IPS DF 4.7 (cell line): ENCODE data around the gene ENHO.

Experiments
- DNase-seq: peaks from one replicate; pipeline ENCODE4 v3.0.0-alpha.2; 2013; ENCODE audit warnings: low spot score; ENCODE audit errors: extremely low read depth

Gene ENHO

DNA sequence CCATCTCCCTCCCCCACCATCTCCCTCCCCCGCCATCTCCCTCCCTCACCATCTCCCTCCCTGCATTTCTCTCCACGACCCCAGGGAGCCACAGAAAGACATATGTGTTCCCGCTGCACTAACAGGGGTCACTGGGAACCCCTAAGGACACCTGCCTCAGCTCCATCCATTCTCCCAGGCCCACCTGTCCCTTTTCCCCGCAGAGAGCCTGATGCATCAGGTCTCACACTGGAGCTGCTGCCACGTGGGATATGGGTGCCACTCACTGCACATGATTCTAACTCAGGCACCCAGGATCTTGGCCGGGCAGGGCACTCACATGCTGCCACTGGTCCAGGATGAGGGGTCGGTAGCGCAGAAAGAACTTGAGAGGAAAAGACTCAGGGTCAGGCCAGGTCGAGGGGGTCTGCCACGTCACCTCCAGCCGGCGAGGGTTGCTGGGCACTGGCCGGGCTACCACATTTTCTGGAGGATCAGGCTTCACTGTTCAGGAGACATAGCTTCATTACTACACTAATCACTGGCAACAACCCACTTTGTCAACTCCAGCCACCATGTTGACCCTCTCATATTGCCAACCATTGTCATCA is 33.2 kb upstream of the ENHO start:
- DNase-seq: no peak

DNA sequence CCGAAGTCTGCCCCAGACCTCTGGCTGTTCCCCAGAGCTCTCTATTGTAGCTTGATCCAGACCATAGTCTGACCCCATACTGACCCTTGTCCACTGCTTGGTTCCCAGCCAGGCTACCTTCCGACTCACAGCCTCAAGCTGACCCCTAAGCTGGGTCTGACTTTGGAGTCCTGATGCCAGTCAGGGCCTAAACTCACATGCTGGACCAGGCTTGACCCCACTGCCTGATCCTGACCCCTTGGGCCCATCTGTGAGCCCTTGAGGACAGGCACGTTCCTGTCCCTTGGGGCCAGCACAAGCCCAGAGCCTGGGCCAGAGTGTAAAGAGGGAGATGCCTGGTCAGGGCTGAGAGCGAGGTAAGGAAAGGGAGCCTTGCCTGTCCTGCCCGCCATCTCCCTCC is 32.7 kb upstream of the ENHO start:
- DNase-seq: no peak

DNA sequence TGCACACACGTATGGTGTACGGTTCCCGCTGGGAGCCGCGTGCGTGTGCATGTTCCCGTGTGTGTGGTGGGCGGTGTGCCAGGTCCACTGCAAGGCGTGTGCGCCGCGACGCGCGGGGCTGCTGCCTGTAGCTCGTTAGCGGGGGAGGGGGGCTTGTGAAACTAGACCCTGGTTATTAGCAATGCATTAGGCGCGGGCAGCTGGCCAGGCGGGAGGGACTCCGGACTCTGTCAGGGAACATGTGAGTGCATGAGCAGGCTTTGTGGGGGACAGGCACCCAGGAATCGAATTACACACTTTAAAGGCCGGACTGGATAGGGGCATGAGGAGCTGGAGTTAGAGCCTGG is 32.2 kb upstream of the ENHO start:
- no peak for DNase-seq

DNA sequence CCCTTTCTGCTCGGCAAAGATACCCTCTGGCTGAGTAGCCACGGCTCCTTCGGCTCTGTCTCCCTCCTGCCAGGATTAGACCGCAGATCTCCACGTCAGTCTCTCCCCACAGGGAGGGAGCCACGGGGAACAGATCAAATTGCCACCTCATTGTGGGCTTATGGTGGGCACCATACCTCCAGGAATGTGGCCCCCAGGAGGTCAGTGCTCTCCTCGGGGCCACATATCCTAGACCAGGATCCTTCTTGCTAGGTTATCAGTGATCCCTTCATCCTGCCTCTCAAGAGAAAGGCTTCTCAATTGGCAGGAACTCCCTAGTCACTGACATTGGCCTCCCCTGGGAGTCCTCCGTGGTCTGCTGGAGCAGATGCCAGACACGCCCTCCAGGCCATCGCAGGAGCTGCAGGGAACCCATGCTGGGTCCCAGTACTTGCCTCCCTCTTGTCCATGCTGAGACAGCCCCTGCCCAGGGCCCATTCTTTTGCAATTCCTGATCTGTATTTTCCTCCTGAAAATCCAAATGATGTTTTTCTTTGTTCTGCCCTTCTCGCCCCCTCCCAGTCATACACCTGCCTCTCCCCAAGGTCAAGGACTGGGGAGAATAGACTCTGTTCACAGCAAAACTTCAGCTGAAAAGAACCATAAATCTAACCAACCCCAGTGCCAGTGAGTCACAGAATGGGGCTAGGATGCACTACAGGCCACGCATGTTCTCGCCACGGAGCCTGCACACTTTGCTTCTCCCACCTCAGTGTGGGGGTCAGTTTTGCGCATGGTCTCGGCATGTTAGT is 31.6 kb upstream of the ENHO start:
- DNase-seq: no peak

DNA sequence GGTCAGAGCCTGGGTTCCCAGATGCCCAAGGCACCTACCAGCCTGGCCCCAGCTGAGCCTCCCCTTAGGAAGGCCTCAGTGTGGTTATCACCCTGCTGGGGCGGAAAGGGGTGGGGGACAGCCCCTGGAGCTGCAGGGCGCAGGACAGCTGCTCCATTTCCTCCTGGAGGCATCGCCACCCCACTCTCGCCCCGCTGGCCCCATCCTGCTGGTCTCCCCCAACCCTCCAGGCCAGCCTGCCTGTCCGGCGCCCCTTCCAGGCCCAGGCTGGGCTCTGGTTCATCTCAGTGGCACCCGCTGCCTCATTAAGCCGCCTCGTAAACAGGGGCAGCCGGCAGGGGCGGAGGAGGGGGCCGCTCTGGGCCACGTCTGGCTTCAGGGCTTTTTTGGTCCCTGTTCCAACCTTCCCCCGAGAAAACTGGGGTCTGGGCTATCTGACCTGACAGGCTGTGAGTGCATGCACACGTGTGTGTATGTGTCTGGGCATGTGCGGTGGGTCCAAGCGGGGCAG is 30.8 kb upstream of the ENHO start:
- DNase-seq: no peak

DNA sequence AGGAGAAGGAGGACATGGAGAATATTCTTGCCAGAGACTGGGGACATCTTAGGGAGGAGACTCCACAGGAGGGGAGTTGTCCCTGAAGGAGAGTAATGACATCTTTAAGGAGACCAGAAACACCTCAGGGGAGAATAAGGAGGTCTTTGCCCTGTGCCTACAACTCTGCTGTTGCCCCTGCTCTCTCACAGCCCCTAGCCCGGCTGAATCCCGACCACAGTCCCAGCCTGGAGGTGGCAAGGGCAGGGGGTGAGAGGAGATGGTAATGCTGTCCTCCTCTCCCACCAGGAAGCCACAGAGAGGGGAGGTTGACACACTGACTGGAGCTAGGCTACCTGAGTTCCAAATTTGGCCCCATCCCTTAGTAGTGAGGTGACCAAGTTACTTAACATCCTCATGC is 30.2 kb upstream of the ENHO start:
- no peak for DNase-seq

DNA sequence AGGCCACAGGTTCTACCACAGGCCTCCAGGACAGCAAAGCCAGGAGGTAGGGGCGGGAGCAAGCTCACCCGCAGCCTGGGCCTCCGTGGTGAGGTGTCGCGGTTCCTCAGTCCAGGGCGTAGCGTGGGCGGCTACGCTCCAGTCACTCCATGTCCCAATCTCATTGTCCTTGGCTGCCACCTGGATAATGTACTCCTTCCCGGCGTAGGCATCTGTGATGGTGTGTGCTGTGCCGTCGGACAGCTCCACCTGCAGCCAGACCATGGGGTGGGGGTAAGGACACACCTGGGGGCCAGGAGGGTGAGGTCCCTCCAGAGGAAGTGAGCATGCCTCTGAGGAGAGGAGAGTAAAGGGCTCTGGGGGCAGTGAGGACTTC is 29.8 kb upstream of the ENHO start:
- DNase-seq: no peak

DNA sequence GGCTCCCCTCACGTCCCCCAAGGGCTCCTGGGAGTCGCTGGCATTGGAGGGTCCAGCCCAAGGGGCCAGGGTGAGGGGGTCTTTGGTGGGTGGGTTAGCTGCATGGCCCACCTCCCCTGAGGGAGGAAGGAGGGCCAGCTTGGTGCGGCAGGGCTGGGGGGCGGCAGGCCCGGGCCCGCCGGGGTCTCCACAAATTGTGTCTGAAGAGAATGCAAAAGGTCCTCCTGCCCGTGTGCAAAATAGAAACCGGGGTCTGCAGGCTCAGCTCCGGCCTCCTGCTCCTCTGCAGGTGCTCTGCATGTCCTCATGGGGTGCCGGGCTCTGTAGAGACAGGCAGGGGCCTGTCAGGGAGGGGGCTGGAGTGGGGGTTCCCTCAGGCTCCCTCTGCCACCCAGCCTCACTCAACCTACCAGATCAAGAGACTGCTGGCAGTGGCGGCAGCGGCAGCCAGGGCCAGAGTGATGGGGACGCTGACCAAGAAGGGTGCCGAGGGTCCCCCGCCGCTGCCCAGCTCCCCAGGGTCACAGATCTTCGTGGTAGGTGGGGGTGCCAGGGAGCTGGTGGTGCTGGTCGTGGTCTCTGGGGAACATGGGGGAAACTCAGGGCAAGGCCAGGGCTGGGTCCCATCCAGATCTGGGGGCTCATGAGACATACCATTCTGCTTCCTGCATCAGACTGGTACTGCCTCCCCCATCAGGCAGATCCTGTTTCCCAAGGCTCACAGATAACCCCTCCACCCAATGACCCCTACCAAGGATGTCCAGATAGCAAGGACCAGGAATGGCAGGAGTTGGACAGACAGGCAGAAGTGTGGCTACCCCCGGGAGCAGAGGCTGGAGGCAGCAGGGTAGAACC is 29.2 kb upstream of the ENHO start:
- DNase-seq: no peak

DNA sequence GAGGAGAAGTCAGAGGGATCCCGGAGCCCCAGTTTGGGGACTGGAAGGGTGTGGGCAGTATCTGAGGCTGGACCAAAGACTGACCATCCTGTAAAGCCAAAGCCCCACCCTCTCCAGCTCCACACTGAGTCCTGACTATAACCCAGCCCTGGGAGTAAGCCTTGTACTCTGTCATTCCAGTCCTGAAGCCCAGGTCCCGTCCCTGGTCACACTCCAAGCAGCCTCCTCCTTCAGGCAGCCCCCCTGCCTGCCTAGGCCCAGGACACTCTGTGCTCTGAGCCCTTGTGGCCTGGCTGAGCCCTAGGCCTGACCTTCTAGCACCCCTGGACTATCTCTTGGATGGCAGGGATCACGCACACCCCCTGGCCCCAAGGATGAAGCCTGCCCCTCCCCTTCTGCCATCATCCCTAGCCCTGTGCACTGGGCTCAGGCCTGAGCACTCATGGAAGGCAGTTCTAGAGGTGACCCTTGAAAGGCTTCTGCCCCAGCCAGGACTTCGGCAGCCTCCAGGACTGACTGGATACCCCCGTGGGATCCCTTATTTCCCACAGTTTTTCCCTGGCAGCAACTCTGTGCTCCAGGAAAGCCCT is 28.0 kb upstream of the ENHO start:
- DNase-seq: no peak

DNA sequence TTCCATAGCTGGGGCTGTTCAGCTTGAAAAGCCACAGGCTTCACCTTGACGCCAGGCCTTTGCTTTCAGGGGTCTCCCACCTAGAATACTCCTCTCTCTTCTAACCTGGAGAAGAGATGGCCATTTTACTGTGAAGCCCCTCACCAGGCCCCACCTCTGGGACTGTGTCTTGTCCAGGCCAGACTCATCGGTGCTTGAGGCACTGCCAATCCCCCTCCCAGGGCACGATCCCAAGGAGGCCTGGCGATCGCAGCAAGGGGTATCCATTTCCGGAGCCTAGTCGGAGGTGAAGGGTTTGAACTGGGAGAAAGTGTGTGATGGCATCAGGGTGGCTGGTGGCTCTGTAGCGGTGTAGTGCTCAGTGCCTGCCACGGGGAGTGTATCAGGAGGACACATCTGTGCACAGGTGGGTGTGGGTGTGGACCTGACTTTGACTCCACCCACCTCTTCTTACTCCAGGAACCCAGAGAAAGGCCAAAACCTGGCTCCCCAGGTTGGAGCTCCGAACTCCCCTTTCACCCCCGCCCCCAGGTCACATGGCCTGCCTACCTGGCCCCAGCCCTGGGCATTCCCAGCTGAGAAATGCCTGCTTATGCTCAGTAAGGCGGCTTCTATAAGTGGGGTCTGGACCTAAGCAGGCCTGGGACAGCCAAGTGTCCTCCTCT is 27.4 kb upstream of the ENHO start:
- no peak for DNase-seq

DNA sequence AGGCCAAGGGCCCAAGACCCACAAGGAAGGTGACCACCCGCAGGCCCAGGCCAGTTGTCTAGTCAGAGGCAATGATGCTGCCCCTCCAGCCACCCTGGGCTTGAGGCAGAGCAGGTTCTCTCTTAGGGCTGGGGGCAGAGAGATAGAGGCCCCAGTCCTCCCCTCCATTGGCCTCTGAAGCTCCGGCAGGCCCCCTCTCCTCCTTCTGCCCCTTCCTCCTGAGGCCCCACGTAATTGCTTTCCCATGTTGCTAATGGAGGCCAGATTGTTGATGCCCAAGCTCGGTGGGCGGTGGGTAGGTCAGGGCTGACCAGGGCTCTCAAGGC is 26.6 kb upstream of the ENHO start:
- no peak for DNase-seq

DNA sequence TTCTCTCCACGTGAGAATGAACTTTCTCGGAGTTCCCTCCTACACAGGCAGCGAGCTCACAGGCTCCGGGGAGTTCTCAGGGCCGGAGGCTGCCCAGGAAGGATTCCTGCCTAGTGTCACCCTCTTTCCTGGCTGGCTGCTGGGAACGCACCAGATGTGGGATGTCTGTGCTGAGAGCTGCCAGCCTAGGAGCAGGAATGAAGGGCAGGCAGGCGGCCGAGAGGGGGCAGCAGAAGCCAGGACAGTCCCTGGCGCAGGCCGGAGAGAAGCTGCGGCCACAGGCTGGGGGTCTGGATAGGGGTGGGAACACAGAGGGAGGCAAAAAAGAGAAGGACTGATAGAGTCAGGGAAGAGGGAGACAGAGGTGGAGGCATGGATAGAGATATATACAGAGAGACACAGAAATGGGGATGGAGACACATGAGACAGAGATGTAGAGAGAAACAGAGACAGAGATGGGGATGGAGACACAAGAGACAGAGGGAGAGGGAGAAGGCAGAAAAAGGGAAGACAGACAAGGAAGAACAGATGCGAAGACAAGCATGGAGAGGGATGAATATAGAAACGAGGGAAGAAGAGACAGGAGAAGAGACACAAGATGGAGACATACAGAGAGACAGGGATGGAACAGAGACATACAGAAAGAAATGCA is 25.3 kb upstream of the ENHO start:
- DNase-seq: no peak

DNA sequence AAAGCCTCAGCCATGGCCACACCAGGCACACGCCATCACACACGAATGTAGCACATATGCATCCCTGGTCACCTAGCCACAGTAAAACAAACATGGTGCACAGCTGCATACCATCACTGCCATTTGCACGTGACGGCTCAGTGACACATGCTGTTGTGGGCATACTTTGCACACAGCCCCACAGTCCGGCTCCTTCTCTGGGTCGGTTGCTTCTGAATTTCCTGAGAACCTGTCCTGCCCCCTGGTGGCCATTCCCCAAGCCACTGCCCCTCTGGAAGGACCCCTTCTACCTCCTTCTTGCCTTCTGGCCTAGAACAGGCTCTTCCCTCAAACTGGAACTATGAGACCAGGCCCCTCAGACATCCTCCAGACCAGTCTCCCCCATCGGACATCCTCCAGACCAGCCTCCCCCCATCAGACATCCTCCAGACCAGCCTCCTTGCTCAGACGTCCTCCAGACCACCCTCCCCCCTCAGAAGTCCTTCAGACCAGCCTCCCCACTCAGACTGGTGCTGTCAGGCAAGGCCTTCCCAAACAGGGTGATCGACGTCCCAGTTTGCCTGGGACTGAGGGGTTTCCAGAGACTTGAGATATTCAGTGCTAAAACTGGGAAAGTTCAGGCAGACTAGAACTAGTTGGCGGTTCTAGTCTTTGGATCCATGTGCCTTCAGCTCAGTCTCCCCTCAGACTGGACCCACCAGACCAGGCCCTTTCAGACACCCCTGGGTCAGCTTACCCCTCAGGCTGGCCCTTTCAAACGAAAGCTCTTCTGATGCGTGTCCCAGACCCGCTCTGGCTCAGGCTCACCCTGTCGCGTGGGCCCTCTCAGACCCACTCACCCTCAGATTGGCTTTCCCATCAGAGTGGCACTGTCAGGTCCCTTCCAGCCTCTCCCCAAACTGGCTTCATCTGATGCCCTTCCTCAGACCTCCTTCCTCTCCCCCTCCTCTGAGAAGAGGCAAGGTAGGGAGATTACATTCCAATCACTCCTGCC is 24.3 kb upstream of the ENHO start:
- no peak for DNase-seq

DNA sequence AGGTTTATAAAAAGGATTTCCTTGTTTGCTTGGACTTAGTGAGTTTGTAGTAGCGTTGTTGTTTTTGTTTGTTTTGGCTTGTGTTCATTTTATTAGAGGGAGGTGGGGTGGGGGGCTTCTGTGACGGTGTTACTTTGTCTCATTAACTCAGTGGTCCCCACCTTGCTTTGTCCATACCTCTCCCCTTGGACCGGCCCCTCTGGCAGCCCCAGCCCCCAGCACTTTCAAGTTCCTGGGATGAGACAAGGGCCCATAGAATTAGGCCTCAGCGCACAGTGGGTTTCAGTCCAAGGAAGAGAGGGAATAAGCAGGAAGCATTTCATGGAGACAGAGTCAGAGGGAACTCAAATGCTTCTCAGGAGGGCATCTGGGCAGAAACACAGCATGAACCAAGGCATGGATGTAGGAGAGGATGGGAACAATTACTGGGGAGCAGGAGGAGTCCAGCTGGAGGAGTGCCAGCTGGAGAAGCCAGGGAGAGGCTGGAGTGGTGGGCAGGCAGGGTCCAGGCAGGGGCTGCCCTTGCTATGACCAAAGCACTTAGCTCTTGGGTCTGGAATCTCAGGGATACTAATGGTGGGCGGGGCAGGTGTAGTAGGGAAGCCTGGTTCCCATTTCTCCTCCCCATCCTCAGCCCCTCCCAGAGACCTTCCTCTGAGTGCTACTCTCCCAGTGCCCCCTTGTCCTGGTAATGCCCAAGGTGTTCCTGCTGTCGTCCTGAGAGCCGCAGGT is 23.5 kb upstream of the ENHO start:
- DNase-seq: no peak

DNA sequence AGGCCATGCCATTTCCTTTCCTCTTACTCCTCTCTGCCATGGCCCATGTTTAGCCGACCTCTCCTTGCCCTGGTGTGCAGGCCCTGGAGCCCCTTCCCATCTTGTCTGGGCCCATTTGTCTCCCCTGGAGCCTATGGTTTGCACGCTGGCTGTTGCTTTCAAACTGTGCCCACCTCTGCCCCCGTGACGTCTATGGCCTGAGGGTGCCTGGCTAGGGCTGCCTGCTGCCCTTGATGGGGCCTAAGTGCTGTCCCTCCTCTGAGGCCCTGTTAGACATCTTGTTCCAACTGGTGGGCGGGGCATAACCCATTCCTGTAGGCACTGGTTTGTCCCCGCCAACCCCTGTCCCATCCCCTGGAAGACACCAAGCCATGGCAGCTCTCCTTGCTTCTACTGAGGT is 22.7 kb upstream of the ENHO start:
- DNase-seq: no peak

DNA sequence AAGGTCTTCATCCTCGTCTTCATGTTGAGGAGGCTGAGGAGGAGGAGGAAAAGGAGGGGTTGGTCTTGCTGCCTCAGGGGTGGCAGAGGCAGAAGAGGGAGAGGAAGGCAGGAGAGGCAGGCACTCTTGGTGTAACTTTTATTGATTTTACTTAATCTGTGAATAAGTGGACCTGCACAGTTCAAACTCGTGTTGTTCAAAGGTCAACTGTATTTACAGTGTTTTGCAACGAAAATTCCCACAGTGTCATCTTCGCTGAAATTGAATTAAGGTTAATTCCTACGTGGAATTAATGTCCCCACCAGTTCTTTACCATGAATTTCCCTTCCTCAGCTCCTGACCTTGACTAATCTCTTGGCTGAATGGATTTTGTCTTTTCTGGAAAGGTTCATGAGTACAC is 21.2 kb upstream of the ENHO start:
- DNase-seq: no peak

DNA sequence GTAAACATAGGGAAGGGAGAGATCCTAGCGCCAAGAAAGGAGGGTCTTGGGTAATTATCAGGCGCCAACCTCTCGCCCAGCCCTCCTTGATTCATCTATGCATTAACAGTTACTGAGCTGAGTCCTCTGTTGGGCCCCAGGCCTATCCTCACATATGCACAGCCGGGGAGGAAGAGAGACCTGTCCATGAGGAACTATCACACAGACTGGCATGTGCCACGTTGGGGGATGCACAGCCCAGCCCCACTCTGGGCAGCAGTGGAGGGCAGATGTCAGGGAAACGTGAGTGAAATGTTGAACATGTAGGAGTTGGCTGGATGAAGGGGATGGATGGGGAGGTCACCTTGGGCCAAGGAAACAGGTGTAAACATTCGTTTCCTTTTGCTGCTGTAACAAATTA is 18.8 kb upstream of the ENHO start:
- DNase-seq: no peak

DNA sequence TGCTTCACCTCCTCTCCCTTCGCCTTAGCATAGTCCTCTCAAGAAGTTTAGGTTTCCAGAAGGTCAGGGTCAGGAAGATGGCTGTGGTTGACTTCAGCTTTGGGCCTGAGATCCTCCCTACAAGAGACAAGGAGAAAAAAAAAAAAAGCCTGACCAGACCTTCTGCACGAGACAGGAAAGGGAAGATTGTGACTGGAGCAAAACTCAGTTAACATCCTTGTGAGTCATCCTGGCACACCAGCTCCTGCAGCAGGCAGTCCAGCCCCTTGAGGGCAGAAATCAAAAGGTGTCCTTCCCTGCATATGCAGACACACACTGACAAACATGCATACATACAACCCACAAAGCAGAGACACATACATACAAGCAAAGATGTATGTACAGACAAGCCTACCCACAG is 18.0 kb upstream of the ENHO start:
- no peak for DNase-seq

DNA sequence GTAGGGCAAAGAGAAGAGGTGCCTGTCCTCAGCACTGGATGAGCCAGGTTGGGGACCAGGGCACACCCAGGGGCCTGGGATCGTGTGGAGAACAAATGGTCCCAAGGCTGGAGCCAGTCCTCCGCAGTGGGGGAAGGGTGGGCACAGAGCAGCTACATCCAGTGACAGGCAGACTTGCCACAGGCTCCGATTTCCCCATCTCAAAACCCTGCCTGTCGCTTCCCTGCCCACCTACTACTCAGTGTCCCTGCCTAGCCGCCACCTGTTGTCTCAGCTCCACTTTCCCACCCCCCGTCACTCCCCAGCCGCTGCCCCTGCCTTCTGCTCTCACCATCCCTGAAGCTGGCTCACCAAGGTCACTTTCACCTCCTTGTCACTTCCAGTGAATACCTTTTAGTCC is 13.9 kb upstream of the ENHO start:
- DNase-seq: no peak
